AG08395 (cell line): ENCODE results near the gene PNLIPRP2.

ENCODE experiments used
- DNase-seq: peaks from one replicate; pipeline ENCODE4 v3.0.0; 2012; ENCODE audit warnings: mixed read lengths, low spot score

Gene PNLIPRP2

GRCh38 chr10:116620423-116621400, at the start of gene PNLIPRP2:
TSS of gene PNLIPRP2 (plus strand) at chr10:116620953.
- no peak for DNase-seq

GRCh38 chr10:116574797-116575196, 46.0 kb upstream of the PNLIPRP2 start:
- DNase-seq = no peak

- no peak for DNase-seq
Measured at GRCh38 chr10:116587878-116588591, 32.7 kb upstream of the PNLIPRP2 start.

GRCh38 chr10:116588995-116589394, 31.8 kb upstream of the PNLIPRP2 start:
- DNase-seq = no peak

- DNase-seq = no peak
Measured at GRCh38 chr10:116589926-116590325, 30.8 kb upstream of the PNLIPRP2 start.

- DNase-seq = no peak
Measured at GRCh38 chr10:116590590-116591444, 29.9 kb upstream of the PNLIPRP2 start, which contains the start of gene PNLIPRP1. TSS of gene PNLIPRP1 (plus strand) at chr10:116590959. CDS start at chr10:116591130, 171 bp downstream.

GRCh38 chr10:116593139-116593740, 27.5 kb upstream of the PNLIPRP2 start:
- no peak for DNase-seq

- no peak for DNase-seq
Measured at GRCh38 chr10:116594525-116595035, 26.2 kb upstream of the PNLIPRP2 start.

GRCh38 chr10:116596062-116596461, 24.7 kb upstream of the PNLIPRP2 start:
- DNase-seq = no peak

- DNase-seq = no peak
Measured at GRCh38 chr10:116597543-116597942, 23.2 kb upstream of the PNLIPRP2 start.

GRCh38 chr10:116598329-116598728, 22.4 kb upstream of the PNLIPRP2 start:
- no peak for DNase-seq

GRCh38 chr10:116599991-116600390, 20.8 kb upstream of the PNLIPRP2 start:
- DNase-seq = no peak

- no peak for DNase-seq
Measured at GRCh38 chr10:116602648-116603400, 17.9 kb upstream of the PNLIPRP2 start.

GRCh38 chr10:116606061-116606483, 14.7 kb upstream of the PNLIPRP2 start:
- no peak for DNase-seq

GRCh38 chr10:116607336-116607735, 13.4 kb upstream of the PNLIPRP2 start:
- DNase-seq = no peak

GRCh38 chr10:116608686-116609594, 11.8 kb upstream of the PNLIPRP2 start:
- no peak for DNase-seq

GRCh38 chr10:116610443-116611152, 10.2 kb upstream of the PNLIPRP2 start:
- DNase-seq = no peak

GRCh38 chr10:116611153-116611545, 9.6 kb upstream of the PNLIPRP2 start:
- DNase-seq = no peak
